NCI-H2171 treated with DMSO at 0.1 percent for 48 hours (cell line): Measurements from ENCODE around the gene PADI2.

Experiments used
- DNase-seq: peaks from one replicate; lab custom pipeline; 2025; lab: John Stamatoyannopoulos, UW

Gene PADI2

DNA sequence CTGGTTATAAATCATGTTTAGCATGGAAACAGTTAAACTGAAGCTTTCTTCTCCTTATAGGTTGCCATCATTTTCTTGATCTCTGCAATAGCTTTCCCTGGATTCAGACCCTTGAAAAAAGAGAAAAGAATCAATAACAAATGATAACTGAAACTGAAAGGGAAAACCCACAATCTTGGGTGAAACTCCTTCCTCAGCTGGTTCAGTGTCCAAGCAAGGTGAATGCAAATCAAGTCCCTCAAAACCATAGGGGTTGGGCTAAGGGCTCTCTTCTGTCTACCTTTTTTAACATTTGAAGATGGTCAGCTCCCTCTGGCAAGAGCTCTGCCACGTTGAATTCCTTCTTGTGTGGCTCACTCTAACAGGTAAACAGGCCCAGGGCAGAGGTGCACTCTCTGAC is 100.4 kb downstream of the PADI2 start:
- DNase-seq: no peak

DNA sequence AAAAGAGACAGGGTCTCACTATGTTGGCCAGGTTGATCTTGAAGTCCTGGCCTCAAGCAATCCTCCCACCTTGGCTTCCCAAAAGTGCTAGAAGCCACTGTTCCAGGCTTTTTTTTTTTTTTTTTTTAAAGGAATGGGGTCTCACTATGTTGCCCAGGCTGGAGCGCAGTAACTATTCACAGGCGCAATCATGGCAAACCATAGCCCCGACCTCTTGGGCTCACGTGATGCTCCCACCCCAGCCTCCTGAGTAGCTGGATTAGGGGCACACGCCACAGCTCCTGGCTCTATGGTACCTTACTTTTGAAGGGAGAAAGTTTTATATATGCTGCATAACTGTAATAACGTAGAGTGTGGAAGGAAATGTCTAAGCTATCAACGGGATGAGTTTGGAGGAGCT is 101.8 kb downstream of the PADI2 start:
- DNase-seq: no peak
